Uterus (tissue), 4 donors: ENCODE measurements around the gene C1orf146. TPM values are rescaled to one million over a fixed set of nuclear protein-coding genes. Genes with fewer than 3 reads are reported as not detected.
"Not testable (repeated sequence)": the region's sequence is repeated elsewhere in the genome, so short reads cannot be mapped to it uniquely, and the experiment has no call there.

ENCODE experiments used
- DNase-seq, 2 donors: peaks; one replicate each; pipeline ENCODE4 v3.0.0-alpha.2; 2019 to 2020
- H3K27ac ChIP-seq, 2 donors: fragments of 200-600 bp; sonication (generic); 1 replicate in 1 of 2; 2 replicates in 1 of 2; pipeline ENCODE4 v1.5.1; 2016 to 2018
- H3K27me3 ChIP-seq, 2 donors: fragments of 200-600 bp; sonication (generic); one replicate each; pipeline ENCODE4 v1.5.1; 2018 to 2019; ENCODE audit warnings: control low read depth in 1 of 2
- H3K36me3 ChIP-seq, 2 donors: fragments of 200-600 bp; sonication (generic); one replicate each; pipeline ENCODE4 v1.5.1; 2019; ENCODE audit warnings: control low read depth in 1 of 2
- H3K4me1 ChIP-seq, 2 donors: fragments of 200-600 bp; sonication (generic); one replicate each; pipeline ENCODE4 v1.5.1; 2018 to 2019; ENCODE audit warnings: control low read depth in 1 of 2
- H3K4me3 ChIP-seq, 2 donors: fragments of 200-600 bp; sonication (generic); 1 replicate in 1 of 2; 2 replicates in 1 of 2; pipeline ENCODE4 v1.5.1; 2018 to 2019; ENCODE audit warnings: mild to moderate bottlenecking in 1 of 2
- H3K9me3 ChIP-seq, 2 donors: fragments of 200-600 bp; sonication (generic); one replicate each; pipeline ENCODE4 v1.5.1; 2019; ENCODE audit warnings: control low read depth in 1 of 2
- POLR2A ChIP-seq, 2 donors: fragments of 450-650 bp; IDR thresholded peaks; one replicate each; pipeline ENCODE4 v1.6.1; 2016; ENCODE audit warnings: antibody characterized with exemption in 2 of 2, mild to moderate bottlenecking in 1 of 2, moderate library complexity in 1 of 2
- intact Hi-C: fragments of 100-400 bp; cut with DNase I; formaldehyde crosslinking; loops from one replicate; pipeline ENCODE4 v1.15.1; 2023; ENCODE audit warnings: low total_unique reads
- total RNA-seq, 4 donors: library from RNA; depleted of rRNA in 3 of 4; stranded (reverse); fragments of >200 nt in 3 of 4; gene quantifications; one replicate each; pipeline versions ENCODE4 v1.1.0 to v1.2.4, GENCODE V29; 2014 to 2023
- TF ChIP-seq, protein P1 (sequence below), 4 experiments: fragments of 200-600 bp in 2 of 4; fragments of 450-650 bp in 2 of 4; sonication (generic) in 2 of 4; IDR thresholded peaks; one replicate each; pipeline ENCODE4 v1.5.1; 2016 to 2019; ENCODE audit warnings: antibody characterized with exemption in 4 of 4, mild to moderate bottlenecking in 2 of 4, moderate library complexity in 1 of 4
- donor health status: DM: yes; HTN: yes; CAD: no.

C1orf146 gene
- total RNA-seq, 4 donors from 2014 or later, result not detected

DNA sequence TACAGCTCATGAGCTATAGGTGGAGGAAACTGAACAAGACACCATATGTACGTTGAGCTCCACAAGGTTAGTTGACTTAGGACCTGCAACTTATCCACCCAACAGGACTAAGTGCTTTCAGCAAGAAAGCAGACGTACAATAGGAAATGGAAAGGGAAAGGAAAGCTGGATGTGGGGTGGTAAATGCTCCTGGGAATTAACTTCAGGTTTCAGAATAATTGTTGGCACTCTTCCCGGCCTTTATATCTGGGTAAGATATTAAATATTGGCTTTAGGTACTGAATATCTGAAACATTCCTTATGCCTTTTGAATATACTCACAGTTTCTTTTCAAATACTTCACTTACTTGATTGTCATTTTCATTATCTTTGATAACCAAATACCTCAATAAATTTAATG lies 44.8 kb downstream of the C1orf146 start:
- Histone ChIP-seq H3K27me3 (no peaks in the 10 kb centered on the region), H3K4me1 (no peaks in the 10 kb centered on the region), H3K36me3 (no peaks in the 10 kb centered on the region), H3K27ac (no peak overlapping the region), H3K9me3 (no peaks in the 10 kb centered on the region), H3K4me3 (no peak overlapping the region)
- no peak for DNase-seq
- intact Hi-C loops, result no loop called here
- TF ChIP-seq, protein P1, sequence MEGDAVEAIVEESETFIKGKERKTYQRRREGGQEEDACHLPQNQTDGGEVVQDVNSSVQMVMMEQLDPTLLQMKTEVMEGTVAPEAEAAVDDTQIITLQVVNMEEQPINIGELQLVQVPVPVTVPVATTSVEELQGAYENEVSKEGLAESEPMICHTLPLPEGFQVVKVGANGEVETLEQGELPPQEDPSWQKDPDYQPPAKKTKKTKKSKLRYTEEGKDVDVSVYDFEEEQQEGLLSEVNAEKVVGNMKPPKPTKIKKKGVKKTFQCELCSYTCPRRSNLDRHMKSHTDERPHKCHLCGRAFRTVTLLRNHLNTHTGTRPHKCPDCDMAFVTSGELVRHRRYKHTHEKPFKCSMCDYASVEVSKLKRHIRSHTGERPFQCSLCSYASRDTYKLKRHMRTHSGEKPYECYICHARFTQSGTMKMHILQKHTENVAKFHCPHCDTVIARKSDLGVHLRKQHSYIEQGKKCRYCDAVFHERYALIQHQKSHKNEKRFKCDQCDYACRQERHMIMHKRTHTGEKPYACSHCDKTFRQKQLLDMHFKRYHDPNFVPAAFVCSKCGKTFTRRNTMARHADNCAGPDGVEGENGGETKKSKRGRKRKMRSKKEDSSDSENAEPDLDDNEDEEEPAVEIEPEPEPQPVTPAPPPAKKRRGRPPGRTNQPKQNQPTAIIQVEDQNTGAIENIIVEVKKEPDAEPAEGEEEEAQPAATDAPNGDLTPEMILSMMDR (IDR thresholded peaks at IDR 0.05), result no peak
- TF ChIP-seq POLR2A (IDR thresholded peaks at IDR 0.05), result no peak

DNA sequence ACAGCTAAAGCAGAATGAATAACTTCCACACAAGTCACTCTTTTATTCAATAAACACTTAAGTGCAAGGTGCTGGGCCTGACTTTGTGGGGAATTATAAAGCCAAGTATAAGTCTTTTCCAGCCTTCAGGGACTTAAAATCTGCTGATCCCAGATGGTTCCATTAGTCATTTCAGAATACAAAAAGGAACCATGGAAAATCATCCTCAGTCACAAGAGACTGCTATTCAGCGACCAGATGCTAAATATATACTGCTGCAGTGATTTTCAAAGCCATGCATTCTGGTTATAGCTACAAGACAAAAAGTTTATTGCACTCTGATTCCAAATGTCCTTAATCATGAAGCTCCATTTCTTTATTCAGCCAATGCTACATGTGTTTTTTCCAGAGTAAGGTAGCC lies 55.3 kb downstream of the C1orf146 start:
- H3K27ac ChIP-seq, result no peak overlapping the region
- intact Hi-C loops, result no loop called here
- no peaks in the 10 kb centered on the region for H3K27me3 ChIP-seq
- H3K36me3 ChIP-seq, result no peaks in the 10 kb centered on the region
- H3K4me3 ChIP-seq, result no peak overlapping the region
- H3K9me3 ChIP-seq, result no peaks in the 10 kb centered on the region
- no peak for DNase-seq
- H3K4me1 ChIP-seq, result no peaks in the 10 kb centered on the region
- TF ChIP-seq, protein P1 (IDR thresholded peaks at IDR 0.05), result no peak
- no peak for TF ChIP-seq POLR2A (IDR thresholded peaks at IDR 0.05)

DNA sequence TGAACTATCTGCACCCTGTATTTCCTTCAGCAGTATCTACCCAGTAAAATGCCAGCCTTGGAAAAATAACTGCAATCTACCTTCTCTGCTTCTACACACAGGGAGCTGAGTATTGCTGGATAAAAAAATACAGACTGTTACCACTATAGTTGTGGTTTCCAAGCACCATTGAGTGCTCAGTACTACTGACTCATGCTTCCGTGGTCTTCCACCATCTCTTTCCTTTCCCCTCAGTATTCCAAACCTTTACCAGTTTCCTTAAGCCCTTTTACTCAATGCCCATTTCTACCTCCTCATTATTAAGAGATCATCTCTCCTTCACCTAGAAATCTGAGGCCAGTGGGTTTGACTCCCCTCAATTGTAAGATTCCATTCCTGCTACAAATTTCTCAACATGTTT lies 57.2 kb downstream of the C1orf146 start:
- no peak overlapping the region for H3K4me3 ChIP-seq
- no peaks in the 10 kb centered on the region for H3K36me3 ChIP-seq
- DNase-seq, result no peak
- no peak overlapping the region for H3K27ac ChIP-seq
- no peak for TF ChIP-seq POLR2A (IDR thresholded peaks at IDR 0.05)
- TF ChIP-seq, protein P1 (IDR thresholded peaks at IDR 0.05), result no peak
- H3K4me1 ChIP-seq, result no peaks in the 10 kb centered on the region
- no peaks in the 10 kb centered on the region for H3K27me3 ChIP-seq
- no peaks in the 10 kb centered on the region for H3K9me3 ChIP-seq
- intact Hi-C loops, result no loop called here

DNA sequence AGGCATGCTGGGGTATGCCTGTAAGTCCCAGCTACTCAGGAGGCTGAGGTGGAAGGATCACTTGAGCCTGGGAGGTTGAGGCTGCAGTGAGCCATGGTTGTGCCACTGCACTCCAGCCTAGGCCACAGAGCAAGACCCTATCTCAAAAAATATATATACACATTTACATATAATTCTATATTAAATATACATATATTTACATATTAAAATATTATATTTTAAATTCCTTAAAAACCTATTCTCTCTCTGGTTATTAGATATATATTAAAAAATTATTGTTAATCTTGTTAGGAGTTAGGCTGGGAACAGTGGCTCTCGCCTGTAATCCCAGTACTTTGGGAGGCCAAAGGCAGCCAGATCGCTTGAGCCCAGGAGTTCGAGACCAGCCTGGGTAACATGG lies 58.4 kb downstream of the C1orf146 start:
- TF ChIP-seq, protein P1 (IDR thresholded peaks at IDR 0.05), result no peak
- no peak for TF ChIP-seq POLR2A (IDR thresholded peaks at IDR 0.05)
- intact Hi-C loops, result no loop called here
- no peaks in the 10 kb centered on the region for H3K4me1 ChIP-seq
- H3K9me3 ChIP-seq, result no peaks in the 10 kb centered on the region
- no peaks in the 10 kb centered on the region for H3K36me3 ChIP-seq
- no peak for DNase-seq
- H3K4me3 ChIP-seq, result no peak overlapping the region
- no peak overlapping the region for H3K27ac ChIP-seq
- no peaks in the 10 kb centered on the region for H3K27me3 ChIP-seq

DNA sequence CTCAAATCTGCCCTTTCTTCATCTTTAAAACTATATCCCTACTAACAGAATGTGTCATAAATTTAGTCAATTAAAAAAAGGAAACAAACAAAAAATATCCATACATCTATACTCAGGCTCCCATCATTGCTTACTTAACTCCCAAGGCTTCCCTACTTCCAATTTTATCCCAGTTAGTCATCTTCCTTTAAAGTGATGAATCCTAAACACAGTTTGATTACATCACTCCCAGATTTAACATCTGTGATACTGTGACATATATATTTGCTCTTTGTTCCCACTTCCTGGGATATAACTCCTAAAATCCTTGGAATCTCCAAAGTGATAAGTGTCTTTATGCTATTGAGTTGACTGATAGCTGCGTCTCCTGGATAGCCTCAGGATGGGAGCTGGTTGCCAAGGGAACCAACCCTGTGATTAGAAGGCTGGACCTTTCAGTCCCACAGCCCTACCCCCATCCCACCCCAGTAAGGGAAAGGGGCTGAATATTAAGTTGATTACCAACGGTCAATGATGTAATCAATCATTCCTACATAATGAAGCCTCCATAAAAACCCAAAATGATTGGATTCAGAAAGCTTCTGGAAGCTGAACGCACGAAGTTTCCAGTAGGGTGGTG lies 59.5 kb downstream of the C1orf146 start:
- intact Hi-C loops, result no loop called here
- no peaks in the 10 kb centered on the region for H3K27me3 ChIP-seq
- no peaks in the 10 kb centered on the region for H3K4me1 ChIP-seq
- TF ChIP-seq, protein P1 (IDR thresholded peaks at IDR 0.05), result no peak
- no peak for TF ChIP-seq POLR2A (IDR thresholded peaks at IDR 0.05)
- H3K4me3 ChIP-seq, result no peak overlapping the region
- DNase-seq, result no peak
- no peaks in the 10 kb centered on the region for H3K36me3 ChIP-seq
- H3K9me3 ChIP-seq, result no peaks in the 10 kb centered on the region
- H3K27ac ChIP-seq, result no peak overlapping the region

DNA sequence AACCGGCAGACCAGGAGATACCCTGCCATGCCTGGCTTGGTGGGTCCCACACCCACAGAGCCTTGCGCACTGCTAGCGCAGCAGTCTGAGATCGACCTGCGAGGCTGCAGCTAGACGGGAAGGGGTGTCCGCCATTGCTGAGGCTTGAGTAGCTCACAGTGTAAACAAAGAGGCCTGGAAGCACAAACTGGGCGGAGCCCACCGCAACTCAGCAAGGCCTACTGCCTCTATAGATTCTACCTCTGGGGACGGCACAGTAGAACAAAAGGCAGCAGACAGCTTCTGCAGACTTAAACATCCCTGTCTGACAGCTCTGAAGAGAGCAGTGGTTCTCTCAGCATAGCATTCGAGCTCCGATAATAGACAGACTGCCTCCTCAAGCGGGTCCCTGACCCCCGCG lies 62.1 kb downstream of the C1orf146 start:
- H3K27me3 ChIP-seq, H3K4me1 ChIP-seq, H3K4me3 ChIP-seq, intact Hi-C loops, H3K9me3 ChIP-seq, DNase-seq, H3K36me3 ChIP-seq, H3K27ac ChIP-seq: not testable (repeated sequence)

DNA sequence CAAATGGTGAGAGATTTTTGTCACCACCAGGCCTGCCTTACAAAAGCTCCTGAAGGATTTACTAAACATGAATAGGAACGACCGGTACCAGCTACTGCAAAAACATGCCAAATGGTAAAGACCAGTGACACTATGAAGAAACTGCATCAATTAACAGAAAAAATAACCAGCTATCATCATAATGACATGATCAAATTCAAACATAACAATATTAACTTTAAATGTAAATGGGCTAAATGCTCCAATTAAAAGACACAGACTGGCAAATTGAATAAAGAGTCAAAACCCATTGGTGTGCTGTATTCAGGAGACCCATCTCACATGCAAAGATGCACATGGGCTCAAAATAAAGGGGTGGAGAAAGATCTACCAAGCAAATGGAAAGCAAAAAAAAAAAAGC lies 63.7 kb downstream of the C1orf146 start:
- H3K27ac ChIP-seq, H3K27me3 ChIP-seq, H3K36me3 ChIP-seq, H3K4me3 ChIP-seq, intact Hi-C loops, DNase-seq, H3K9me3 ChIP-seq, H3K4me1 ChIP-seq: not testable (repeated sequence)
